Measurements from ENCODE around the gene THSD4.

THSD4 gene

GRCh38 chr15:71079208-71080044, 35.8 kb upstream of the THSD4 start:
- TF ChIP-seq, protein P1, sequence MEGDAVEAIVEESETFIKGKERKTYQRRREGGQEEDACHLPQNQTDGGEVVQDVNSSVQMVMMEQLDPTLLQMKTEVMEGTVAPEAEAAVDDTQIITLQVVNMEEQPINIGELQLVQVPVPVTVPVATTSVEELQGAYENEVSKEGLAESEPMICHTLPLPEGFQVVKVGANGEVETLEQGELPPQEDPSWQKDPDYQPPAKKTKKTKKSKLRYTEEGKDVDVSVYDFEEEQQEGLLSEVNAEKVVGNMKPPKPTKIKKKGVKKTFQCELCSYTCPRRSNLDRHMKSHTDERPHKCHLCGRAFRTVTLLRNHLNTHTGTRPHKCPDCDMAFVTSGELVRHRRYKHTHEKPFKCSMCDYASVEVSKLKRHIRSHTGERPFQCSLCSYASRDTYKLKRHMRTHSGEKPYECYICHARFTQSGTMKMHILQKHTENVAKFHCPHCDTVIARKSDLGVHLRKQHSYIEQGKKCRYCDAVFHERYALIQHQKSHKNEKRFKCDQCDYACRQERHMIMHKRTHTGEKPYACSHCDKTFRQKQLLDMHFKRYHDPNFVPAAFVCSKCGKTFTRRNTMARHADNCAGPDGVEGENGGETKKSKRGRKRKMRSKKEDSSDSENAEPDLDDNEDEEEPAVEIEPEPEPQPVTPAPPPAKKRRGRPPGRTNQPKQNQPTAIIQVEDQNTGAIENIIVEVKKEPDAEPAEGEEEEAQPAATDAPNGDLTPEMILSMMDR (conservative IDR thresholded peaks at IDR 0.05; ENCODE audit: low read depth, low read length) = no peak
- H3K4me3 ChIP-seq (ENCODE audit: low read length) = no peak overlapping the region
- peak; percentile 22 for DNase-seq (ENCODE audit: low read depth)

DNA sequence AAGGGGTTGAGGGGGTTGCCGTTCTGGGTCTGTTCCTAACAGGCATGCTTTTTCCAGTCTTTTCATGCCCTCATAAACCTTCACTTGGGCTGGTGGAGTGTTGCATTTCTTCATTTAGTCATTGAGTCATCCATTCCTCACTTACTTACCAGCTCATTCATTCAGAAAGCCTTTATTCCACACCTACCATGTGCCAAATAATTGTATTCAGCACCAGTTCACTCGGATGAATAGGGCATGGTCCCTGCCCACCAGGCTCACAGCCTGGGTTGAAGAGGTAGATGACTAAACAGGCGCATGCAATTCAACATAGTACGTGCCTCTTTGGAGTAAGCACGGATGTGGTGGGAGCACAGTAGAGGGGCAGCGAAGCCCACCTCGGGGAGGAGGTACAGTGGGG, 35.1 kb upstream of the THSD4 start:
- H3K4me3 ChIP-seq (ENCODE audit: low read length) = no peak overlapping the region
- no peak for DNase-seq (ENCODE audit: low read depth)
- TF ChIP-seq, protein P1 (conservative IDR thresholded peaks at IDR 0.05; ENCODE audit: low read depth, low read length) = no peak

DNA sequence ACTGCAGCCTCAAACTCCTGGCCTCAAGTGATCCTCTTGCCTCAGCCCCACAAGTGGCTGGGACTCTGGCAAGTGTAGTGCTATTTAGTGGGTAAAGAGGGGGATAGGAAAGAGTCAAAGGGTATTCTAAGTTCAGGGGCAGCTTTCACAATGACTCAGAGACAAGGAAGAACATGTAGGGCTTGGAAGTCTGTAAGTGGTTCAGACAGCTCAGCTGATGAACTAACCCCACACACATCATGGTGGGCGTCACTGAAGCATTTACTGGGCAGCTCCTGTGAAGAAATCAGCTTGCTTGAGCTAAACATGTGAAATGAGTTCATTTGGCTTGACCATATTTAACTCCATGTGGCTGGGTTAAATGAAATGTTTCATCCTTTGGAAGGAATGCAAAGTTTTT, 34.6 kb upstream of the THSD4 start:
- TF ChIP-seq, protein P1 (conservative IDR thresholded peaks at IDR 0.05; ENCODE audit: low read depth, low read length) = no peak
- peak; percentile 66 for DNase-seq (ENCODE audit: low read depth)
- no peak overlapping the region for H3K4me3 ChIP-seq (ENCODE audit: low read length)

DNA sequence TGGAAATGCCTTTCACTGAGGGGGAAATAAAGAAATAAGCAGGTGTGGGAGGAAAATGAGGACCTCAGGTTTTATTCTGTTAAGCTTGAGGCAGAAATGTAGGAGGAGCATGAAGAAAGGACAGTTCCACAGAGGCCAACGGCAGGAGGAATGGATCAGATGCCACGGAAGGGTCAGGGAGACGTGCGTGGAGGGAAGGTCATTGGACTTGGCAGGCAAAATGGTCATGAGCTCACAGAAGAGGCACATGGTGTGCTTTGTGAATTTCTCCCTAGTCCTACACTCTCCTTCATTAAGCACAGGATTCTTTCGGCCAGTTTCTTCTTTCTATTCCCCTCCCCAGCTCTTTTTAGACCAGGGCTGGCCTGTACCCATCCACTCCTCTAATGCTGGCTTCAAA, 32.5 kb upstream of the THSD4 start:
- no peak overlapping the region for H3K4me3 ChIP-seq (ENCODE audit: low read length)
- no peak for DNase-seq (ENCODE audit: low read depth)
- TF ChIP-seq, protein P1 (conservative IDR thresholded peaks at IDR 0.05; ENCODE audit: low read depth, low read length) = no peak

DNA sequence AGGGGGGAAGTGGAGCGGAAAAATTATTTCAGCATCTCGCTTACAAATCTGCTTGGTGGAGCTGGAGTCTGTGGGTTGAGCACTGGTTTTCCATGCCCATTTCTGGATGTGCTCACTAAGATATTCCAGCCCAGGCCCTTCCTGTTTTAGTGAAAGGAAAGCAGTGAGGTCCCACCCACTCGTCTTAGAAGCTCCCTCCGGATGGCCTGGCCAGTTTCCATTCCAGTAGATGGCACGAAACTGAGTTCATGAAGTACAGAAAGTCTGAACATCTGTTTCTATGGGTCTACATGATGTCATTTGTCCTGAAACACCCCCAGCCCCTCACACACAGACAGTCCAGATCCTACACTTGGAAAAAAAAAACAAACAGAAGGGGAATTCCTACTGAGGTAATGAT, 31.9 kb upstream of the THSD4 start:
- TF ChIP-seq, protein P1 (conservative IDR thresholded peaks at IDR 0.05; ENCODE audit: low read depth, low read length) = no peak
- no peak for DNase-seq (ENCODE audit: low read depth)
- H3K4me3 ChIP-seq (ENCODE audit: low read length) = no peak overlapping the region

DNA sequence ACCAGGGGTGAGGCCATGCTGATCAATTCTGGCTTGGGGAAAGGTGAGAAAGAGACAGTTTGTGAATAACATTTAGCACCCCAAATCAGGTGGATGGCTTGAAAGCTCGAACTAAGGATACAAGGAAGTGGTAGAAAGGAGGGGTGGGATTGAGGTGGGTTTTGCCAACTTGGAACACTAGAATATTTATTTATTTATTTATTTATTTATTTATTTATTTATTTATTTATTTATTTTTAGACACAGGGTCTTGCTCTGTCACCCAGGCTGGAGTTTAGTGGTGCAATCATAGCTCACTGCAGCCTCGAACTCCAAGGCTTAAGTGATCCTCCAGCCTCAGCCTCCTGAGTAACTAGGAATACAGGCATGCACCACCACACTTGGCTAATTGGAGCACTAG, 31.0 kb upstream of the THSD4 start:
- no peak for DNase-seq (ENCODE audit: low read depth)
- TF ChIP-seq, protein P1 (conservative IDR thresholded peaks at IDR 0.05; ENCODE audit: low read depth, low read length) = no peak

GRCh38 chr15:71085809-71086208, 29.5 kb upstream of the THSD4 start:
- no peak for DNase-seq (ENCODE audit: low read depth)
- TF ChIP-seq, protein P1 (conservative IDR thresholded peaks at IDR 0.05; ENCODE audit: low read depth, low read length) = no peak
- H3K4me3 ChIP-seq (ENCODE audit: low read length) = no peak overlapping the region

More for the DNA sequence above, 31.0 kb upstream of the THSD4 start:
- no peak overlapping the region for H3K4me3 ChIP-seq (ENCODE audit: low read length)

Measured in retinal pigment epithelial cell (primary cell).